Neural cell (in vitro differentiated cells): Measurements from ENCODE around the gene IAH1. TPM values are rescaled to one million over a fixed set of nuclear protein-coding genes. Genes with fewer than 3 reads are reported as not detected.

Source experiments
- H2AFZ ChIP-seq: fragments of 200-600, 300-800 bp; sonication (generic), shearing (Covaris generic); 2 replicates; pipeline ENCODE4 v1.6.0; 2014; ENCODE audit warnings: low read depth, mild to moderate bottlenecking, antibody characterized with exemption, low read length, moderate library complexity
- H3F3A ChIP-seq: fragments of 200-600 bp; shearing (Covaris generic); 2 replicates; pipeline ENCODE4 v1.6.1; 2016; ENCODE audit warnings: mild to moderate bottlenecking, moderate library complexity, mixed read lengths, antibody characterized with exemption, low read length; ENCODE audit not compliant: insufficient read depth, poor library complexity, severe bottlenecking
- H3K27ac ChIP-seq: fragments of 200-600, 300-800 bp; sonication (generic), shearing (Covaris generic); 2 replicates; pipeline ENCODE4 v1.5.1; 2014; ENCODE audit warnings: mild to moderate bottlenecking, low read length, moderate library complexity
- H3K27me3 ChIP-seq: fragments of 300-800, 200-600 bp; sonication (generic), shearing (Covaris generic); 2 replicates; pipeline ENCODE4 v1.6.0; 2014; ENCODE audit warnings: mild to moderate bottlenecking, low read depth, low read length, moderate library complexity; ENCODE audit not compliant: insufficient read depth
- H3K36me3 ChIP-seq: fragments of 300-800, 200-600 bp; sonication (generic), shearing (Covaris generic); 2 replicates; pipeline ENCODE4 v1.5.1; 2014; ENCODE audit warnings: mild to moderate bottlenecking, antibody characterized with exemption, low read length, moderate library complexity; ENCODE audit not compliant: insufficient read depth
- H3K4me2 ChIP-seq: fragments of 300-800, 200-600 bp; sonication (generic), shearing (Covaris generic); 2 replicates; pipeline ENCODE4 v1.6.0; 2014; ENCODE audit warnings: mild to moderate bottlenecking, low read length
- H3K4me3 ChIP-seq: fragments of 300-800, 200-600 bp; sonication (generic), shearing (Covaris generic); 2 replicates; pipeline ENCODE4 v1.5.1; 2014; ENCODE audit warnings: mild to moderate bottlenecking, low read length, moderate library complexity
- H3K79me2 ChIP-seq: fragments of 200-600 bp; shearing (Covaris generic); replicated peaks from 2 replicates; pipeline ENCODE4 v1.6.0; 2014; ENCODE audit warnings: mild to moderate bottlenecking, low read length, moderate library complexity; ENCODE audit not compliant: insufficient read depth
- H3K9ac ChIP-seq: fragments of 300-800, 200-600 bp; sonication (generic), shearing (Covaris generic); 2 replicates; pipeline ENCODE4 v1.6.1; 2016; ENCODE audit warnings: mild to moderate bottlenecking, low read length, mixed read lengths
- H3K9me2 ChIP-seq: fragments of 200-600 bp; shearing (Covaris generic); 2 replicates; pipeline ENCODE4 v1.6.1; 2016; ENCODE audit warnings: mild to moderate bottlenecking, low read length, mixed read lengths; ENCODE audit not compliant: insufficient read depth
- H3K9me3 ChIP-seq: fragments of 200-600, 300-800 bp; sonication (generic), shearing (Covaris generic); 2 replicates; pipeline ENCODE4 v1.6.1; 2016; ENCODE audit warnings: mild to moderate bottlenecking, mixed run types, low read length, moderate library complexity, mixed read lengths
- H4K20me1 ChIP-seq: fragments of 200-600 bp; shearing (Covaris generic); 2 replicates; pipeline ENCODE4 v1.6.1; 2016; ENCODE audit warnings: mild to moderate bottlenecking, mixed run types; ENCODE audit not compliant: insufficient read depth
- EP300 ChIP-seq: fragments of 450-650 bp; conservative IDR thresholded peaks from 2 replicates; pipeline ENCODE4 v1.6.1; 2014; ENCODE audit warnings: antibody characterized with exemption, mild to moderate bottlenecking, moderate library complexity; ENCODE audit not compliant: poor library complexity, severe bottlenecking
- EZH2 ChIP-seq: fragments of 200-600, 300-800 bp; shearing (Covaris generic), sonication (generic); IDR thresholded peaks from 2 replicates; pipeline ENCODE4 v1.6.1; 2014; ENCODE audit warnings: antibody characterized with exemption, low read length, borderline replicate concordance, mild to moderate bottlenecking; ENCODE audit not compliant: insufficient read depth, poor library complexity, severe bottlenecking
- MXI1 ChIP-seq: fragments of 450-650 bp; conservative IDR thresholded peaks from 2 replicates; pipeline ENCODE4 v1.6.1; 2014; ENCODE audit warnings: antibody characterized with exemption, mild to moderate bottlenecking; ENCODE audit not compliant: poor library complexity, severe bottlenecking
- POLR2AphosphoS5 ChIP-seq: IDR thresholded peaks from 2 replicates; pipeline ENCODE4 v1.6.1; 2012
- RAD21 ChIP-seq: fragments of 450-650 bp; conservative IDR thresholded peaks from 2 replicates; pipeline ENCODE4 v1.6.1; 2014; ENCODE audit warnings: antibody characterized with exemption, mild to moderate bottlenecking, moderate library complexity
- SMC3 ChIP-seq: fragments of 450-650 bp; conservative IDR thresholded peaks from 2 replicates; pipeline ENCODE4 v1.6.1; 2014; ENCODE audit warnings: antibody characterized with exemption, mild to moderate bottlenecking, moderate library complexity; ENCODE audit not compliant: poor library complexity
- TAF1 ChIP-seq: IDR thresholded peaks from 2 replicates; pipeline ENCODE4 v1.6.1; 2012; ENCODE audit warnings: low read depth
- polyA plus RNA-seq: library from polyadenylated mRNA; depleted of rRNA; stranded (reverse); fragments of >200 nt; gene quantifications from 2 replicates; pipeline ENCODE4 v1.2.3, GENCODE V29; 2014
- TF ChIP-seq, protein P1 (sequence below): fragments of 450-650 bp; IDR thresholded peaks from 2 replicates; pipeline ENCODE4 v1.5.1; 2014; ENCODE audit warnings: antibody characterized with exemption, mild to moderate bottlenecking, moderate library complexity; ENCODE audit not compliant: poor library complexity, severe bottlenecking
- TF ChIP-seq, protein P2 (sequence below): IDR thresholded peaks from 2 replicates; pipeline ENCODE4 v1.6.1; 2012; ENCODE audit warnings: borderline replicate concordance

Gene IAH1
- polyA plus RNA-seq, 1 donor from 2014 or later, result 33.0 TPM

DNA sequence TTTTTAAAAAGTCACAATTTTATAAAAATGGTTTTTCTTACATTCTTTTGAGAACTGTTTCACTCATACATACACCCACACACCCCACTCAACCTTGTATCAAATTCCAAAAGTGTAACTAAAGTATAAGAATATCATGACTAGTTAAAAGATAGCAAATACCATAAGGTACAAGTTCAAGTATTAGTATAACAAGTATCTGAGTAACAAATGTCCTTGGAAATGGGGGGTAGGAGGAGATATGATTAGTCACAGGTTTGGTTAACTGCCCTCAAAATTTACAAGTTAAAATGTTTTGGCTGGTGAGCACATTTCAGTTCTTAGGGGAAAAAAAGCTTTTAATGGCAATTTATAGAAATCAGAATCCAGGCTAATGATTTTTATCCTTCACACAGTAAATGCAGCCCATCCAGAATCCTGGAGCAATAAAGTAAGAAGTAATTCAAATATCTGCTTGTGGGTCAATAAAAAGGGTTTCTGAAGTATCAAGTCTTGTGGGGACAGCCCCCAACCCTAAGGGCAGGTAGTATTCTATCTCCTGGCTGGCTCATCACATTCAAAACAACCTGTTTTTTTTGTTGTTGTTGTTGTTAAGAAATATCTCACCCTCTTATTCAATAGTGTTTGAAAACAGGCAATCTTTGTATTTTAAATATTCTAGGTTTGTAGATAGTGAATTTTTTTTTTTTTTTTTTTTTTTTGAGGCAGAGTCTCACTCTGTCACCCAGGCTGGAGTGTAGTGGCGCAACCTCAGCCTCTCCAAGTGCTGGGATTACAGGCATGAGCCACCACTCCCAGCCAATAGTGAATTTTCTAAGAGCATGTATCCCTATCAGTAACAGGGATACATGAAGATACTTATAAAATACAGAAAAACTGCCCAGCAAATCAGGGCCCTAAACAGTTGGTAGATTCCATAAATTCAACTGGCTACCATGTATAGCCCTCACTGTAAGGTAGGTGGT, 14.5 kb downstream of the IAH1 start:
- H3K4me3 ChIP-seq, result no peak overlapping the region
- no peak overlapping the region for H3K4me2 ChIP-seq
- no peaks in the 10 kb centered on the region for H3K79me2 ChIP-seq
- no peaks in the 10 kb centered on the region for H3K27me3 ChIP-seq
- H3K27ac ChIP-seq, result no peak overlapping the region
- peaks cover 9% of the 10 kb centered on the region for H3K36me3 ChIP-seq
- no peak overlapping the region for H2AFZ ChIP-seq
- no peaks in the 10 kb centered on the region for H4K20me1 ChIP-seq
- no peaks in the 10 kb centered on the region for H3K9me3 ChIP-seq
- no peak overlapping the region for H3K9ac ChIP-seq
- no peaks in the 10 kb centered on the region for H3F3A ChIP-seq
- no peak for TF ChIP-seq POLR2AphosphoS5
- no peak for TF ChIP-seq MXI1
- TF ChIP-seq SMC3, result no peak
- TF ChIP-seq TAF1, result no peak
- no peak for TF ChIP-seq EZH2
- no peak for TF ChIP-seq EP300
- no peak for TF ChIP-seq RAD21
- TF ChIP-seq, protein P1, sequence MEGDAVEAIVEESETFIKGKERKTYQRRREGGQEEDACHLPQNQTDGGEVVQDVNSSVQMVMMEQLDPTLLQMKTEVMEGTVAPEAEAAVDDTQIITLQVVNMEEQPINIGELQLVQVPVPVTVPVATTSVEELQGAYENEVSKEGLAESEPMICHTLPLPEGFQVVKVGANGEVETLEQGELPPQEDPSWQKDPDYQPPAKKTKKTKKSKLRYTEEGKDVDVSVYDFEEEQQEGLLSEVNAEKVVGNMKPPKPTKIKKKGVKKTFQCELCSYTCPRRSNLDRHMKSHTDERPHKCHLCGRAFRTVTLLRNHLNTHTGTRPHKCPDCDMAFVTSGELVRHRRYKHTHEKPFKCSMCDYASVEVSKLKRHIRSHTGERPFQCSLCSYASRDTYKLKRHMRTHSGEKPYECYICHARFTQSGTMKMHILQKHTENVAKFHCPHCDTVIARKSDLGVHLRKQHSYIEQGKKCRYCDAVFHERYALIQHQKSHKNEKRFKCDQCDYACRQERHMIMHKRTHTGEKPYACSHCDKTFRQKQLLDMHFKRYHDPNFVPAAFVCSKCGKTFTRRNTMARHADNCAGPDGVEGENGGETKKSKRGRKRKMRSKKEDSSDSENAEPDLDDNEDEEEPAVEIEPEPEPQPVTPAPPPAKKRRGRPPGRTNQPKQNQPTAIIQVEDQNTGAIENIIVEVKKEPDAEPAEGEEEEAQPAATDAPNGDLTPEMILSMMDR, result no peak
- TF ChIP-seq, protein P2, sequence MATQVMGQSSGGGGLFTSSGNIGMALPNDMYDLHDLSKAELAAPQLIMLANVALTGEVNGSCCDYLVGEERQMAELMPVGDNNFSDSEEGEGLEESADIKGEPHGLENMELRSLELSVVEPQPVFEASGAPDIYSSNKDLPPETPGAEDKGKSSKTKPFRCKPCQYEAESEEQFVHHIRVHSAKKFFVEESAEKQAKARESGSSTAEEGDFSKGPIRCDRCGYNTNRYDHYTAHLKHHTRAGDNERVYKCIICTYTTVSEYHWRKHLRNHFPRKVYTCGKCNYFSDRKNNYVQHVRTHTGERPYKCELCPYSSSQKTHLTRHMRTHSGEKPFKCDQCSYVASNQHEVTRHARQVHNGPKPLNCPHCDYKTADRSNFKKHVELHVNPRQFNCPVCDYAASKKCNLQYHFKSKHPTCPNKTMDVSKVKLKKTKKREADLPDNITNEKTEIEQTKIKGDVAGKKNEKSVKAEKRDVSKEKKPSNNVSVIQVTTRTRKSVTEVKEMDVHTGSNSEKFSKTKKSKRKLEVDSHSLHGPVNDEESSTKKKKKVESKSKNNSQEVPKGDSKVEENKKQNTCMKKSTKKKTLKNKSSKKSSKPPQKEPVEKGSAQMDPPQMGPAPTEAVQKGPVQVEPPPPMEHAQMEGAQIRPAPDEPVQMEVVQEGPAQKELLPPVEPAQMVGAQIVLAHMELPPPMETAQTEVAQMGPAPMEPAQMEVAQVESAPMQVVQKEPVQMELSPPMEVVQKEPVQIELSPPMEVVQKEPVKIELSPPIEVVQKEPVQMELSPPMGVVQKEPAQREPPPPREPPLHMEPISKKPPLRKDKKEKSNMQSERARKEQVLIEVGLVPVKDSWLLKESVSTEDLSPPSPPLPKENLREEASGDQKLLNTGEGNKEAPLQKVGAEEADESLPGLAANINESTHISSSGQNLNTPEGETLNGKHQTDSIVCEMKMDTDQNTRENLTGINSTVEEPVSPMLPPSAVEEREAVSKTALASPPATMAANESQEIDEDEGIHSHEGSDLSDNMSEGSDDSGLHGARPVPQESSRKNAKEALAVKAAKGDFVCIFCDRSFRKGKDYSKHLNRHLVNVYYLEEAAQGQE, result no peak
- H3K9me2 ChIP-seq, result no peaks in the 10 kb centered on the region

DNA sequence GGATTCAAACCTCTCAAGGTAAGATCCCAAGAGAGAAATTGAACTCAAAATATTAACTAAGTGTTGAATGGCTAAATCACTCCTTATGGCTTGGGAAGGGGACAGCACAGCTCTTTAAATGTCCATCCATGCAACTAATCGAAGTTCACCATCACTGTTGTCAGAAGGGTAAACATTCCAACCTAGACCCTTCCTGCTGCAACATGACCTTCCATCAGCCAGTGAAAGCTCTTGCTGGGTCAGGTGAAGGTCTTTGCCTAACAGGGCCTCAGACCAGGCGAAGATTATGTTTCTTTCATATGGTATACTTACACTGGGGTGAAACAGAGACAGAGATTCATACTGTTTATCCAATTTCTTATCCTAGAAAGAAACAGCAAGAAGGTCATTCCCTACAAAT, 16.4 kb downstream of the IAH1 start:
- Histone ChIP-seq H3K9me3 (no peaks in the 10 kb centered on the region), H3K9me2 (no peaks in the 10 kb centered on the region), H3K27me3 (no peaks in the 10 kb centered on the region), H2AFZ (no peak overlapping the region), H3K4me2 (no peak overlapping the region), H3K79me2 (no peaks in the 10 kb centered on the region), H3K4me3 (no peak overlapping the region), H4K20me1 (no peaks in the 10 kb centered on the region), H3K36me3 (peaks cover 9% of the 10 kb centered on the region), H3K27ac (no peak overlapping the region), H3F3A (no peaks in the 10 kb centered on the region), H3K9ac (no peak overlapping the region)
- TF ChIP-seq, protein P2, result no peak
- TF ChIP-seq MXI1 (no peak), EZH2 (no peak), POLR2AphosphoS5 (no peak), SMC3 (no peak), EP300 (no peak), RAD21 (no peak), TAF1 (no peak)
- TF ChIP-seq, protein P1, result no peak
